HG03442 (cell line): Measurements from ENCODE around the gene LINC00237.

Experiments used
- ATAC-seq: cut with Tn5 transposase; IDR thresholded peaks from one replicate; pipeline ENCODE4 v1.9.1; 2021; ENCODE audit warnings: mild to moderate bottlenecking, moderate library complexity; ENCODE audit not compliant: unreplicated experiment

Gene LINC00237

GRCh38 chr20:21100578-21101452, 5.3 kb downstream of the LINC00237 start:
- ATAC-seq = no peak

GRCh38 chr20:21099751-21100577, 6.2 kb downstream of the LINC00237 start:
- no peak for ATAC-seq

GRCh38 chr20:21096321-21097043, 9.7 kb downstream of the LINC00237 start:
- peak; percentile 73 for ATAC-seq

- ATAC-seq = no peak
Measured at GRCh38 chr20:21092806-21093205, 13.4 kb downstream of the LINC00237 start.

- no peak for ATAC-seq
Measured at GRCh38 chr20:21090721-21091120, 15.4 kb downstream of the LINC00237 start.

- no peak for ATAC-seq
Measured at GRCh38 chr20:21090111-21090618, 16.0 kb downstream of the LINC00237 start.

GRCh38 chr20:21089391-21089790, 16.8 kb downstream of the LINC00237 start:
- ATAC-seq = no peak

- no peak for ATAC-seq
Measured at GRCh38 chr20:21087862-21088540, 18.2 kb downstream of the LINC00237 start.

- ATAC-seq = no peak
Measured at GRCh38 chr20:21083825-21084325, 22.3 kb downstream of the LINC00237 start.

- ATAC-seq = no peak
Measured at GRCh38 chr20:21082584-21082983, 23.6 kb downstream of the LINC00237 start.

- no peak for ATAC-seq
Measured at GRCh38 chr20:21077809-21078345, 28.3 kb downstream of the LINC00237 start.

- ATAC-seq = no peak
Measured at GRCh38 chr20:21076073-21076472, 30.1 kb downstream of the LINC00237 start.

- no peak for ATAC-seq
Measured at GRCh38 chr20:21075471-21075870, 30.7 kb downstream of the LINC00237 start.

GRCh38 chr20:21074605-21075336, 31.4 kb downstream of the LINC00237 start:
- peak; percentile 98 for ATAC-seq

- ATAC-seq = no peak
Measured at GRCh38 chr20:21067255-21067654, 38.9 kb downstream of the LINC00237 start.

GRCh38 chr20:21064924-21065323, 41.2 kb downstream of the LINC00237 start:
- no peak for ATAC-seq

- no peak for ATAC-seq
Measured at GRCh38 chr20:21063276-21063675, 42.9 kb downstream of the LINC00237 start.

- ATAC-seq = no peak
Measured at GRCh38 chr20:21053002-21053762, 53.0 kb downstream of the LINC00237 start.

GRCh38 chr20:21052686-21053001, 53.5 kb downstream of the LINC00237 start:
- ATAC-seq = no peak
